ENCODE results near the gene ROBO4. TPM values are rescaled to one million over a fixed set of nuclear protein-coding genes. Genes with fewer than 3 reads are reported as not detected.

The ROBO4 gene
- total and polyA plus RNA-seq, 2 of the 13 experiments (the other 11 are each of a cell fraction or from before 2014, with no cell fraction given) = 0.07 to 1.1 TPM

- no peak for TF ChIP-seq DR1 (CRISPR knock-in tag; IDR thresholded peaks at IDR 0.05)
- TF ChIP-seq KDM3A (CRISPR knock-in tag; IDR thresholded peaks at IDR 0.05; ENCODE audit: low read depth) = no peak
- no peak for TF ChIP-seq TARDBP (CRISPR knock-in tag; IDR thresholded peaks at IDR 0.05)
- TF ChIP-seq ZMAT3 (CRISPR knock-in tag; conservative IDR thresholded peaks at IDR 0.05) = 0 out of 2 replicates have a peak, but pooled peaks have one; percentile 41
- peak; percentile 59; the same call in 1 of the 2 replicates for TF ChIP-seq SP4 (CRISPR knock-in tag; IDR thresholded peaks at IDR 0.05)
- TF ChIP-seq ZSCAN25 (CRISPR knock-in tag; IDR thresholded peaks at IDR 0.05) = no peak
- TF ChIP-seq ZMYM3 (CRISPR knock-in tag; IDR thresholded peaks at IDR 0.05) = 0 out of 2 replicates have a peak, but pooled peaks have one; percentile 21
- TF ChIP-seq, protein P1, sequence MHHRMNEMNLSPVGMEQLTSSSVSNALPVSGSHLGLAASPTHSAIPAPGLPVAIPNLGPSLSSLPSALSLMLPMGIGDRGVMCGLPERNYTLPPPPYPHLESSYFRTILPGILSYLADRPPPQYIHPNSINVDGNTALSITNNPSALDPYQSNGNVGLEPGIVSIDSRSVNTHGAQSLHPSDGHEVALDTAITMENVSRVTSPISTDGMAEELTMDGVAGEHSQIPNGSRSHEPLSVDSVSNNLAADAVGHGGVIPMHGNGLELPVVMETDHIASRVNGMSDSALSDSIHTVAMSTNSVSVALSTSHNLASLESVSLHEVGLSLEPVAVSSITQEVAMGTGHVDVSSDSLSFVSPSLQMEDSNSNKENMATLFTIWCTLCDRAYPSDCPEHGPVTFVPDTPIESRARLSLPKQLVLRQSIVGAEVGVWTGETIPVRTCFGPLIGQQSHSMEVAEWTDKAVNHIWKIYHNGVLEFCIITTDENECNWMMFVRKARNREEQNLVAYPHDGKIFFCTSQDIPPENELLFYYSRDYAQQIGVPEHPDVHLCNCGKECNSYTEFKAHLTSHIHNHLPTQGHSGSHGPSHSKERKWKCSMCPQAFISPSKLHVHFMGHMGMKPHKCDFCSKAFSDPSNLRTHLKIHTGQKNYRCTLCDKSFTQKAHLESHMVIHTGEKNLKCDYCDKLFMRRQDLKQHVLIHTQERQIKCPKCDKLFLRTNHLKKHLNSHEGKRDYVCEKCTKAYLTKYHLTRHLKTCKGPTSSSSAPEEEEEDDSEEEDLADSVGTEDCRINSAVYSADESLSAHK (CRISPR knock-in tag; IDR thresholded peaks at IDR 0.05; ENCODE audit: borderline replicate concordance) = no peak
- TF ChIP-seq ZKSCAN5 (CRISPR knock-in tag; IDR thresholded peaks at IDR 0.05) = no peak
- no peak for TF ChIP-seq ZNF143 (CRISPR knock-in tag; IDR thresholded peaks at IDR 0.05)
- TF ChIP-seq KLF13 (CRISPR knock-in tag; IDR thresholded peaks at IDR 0.05) = no peak
- no peak for TF ChIP-seq BHLHE40 (IDR thresholded peaks at IDR 0.05; ENCODE audit: low read length)
- TF ChIP-seq GLI4 (CRISPR knock-in tag; IDR thresholded peaks at IDR 0.05; ENCODE audit: borderline replicate concordance) = no peak
- TF ChIP-seq AKAP8 (CRISPR knock-in tag; IDR thresholded peaks at IDR 0.05) = no peak
- TF ChIP-seq ZNF367 (CRISPR knock-in tag; IDR thresholded peaks at IDR 0.05; ENCODE audit: borderline replicate concordance) = no peak
- no peak for TF ChIP-seq ZNF563 (CRISPR knock-in tag; IDR thresholded peaks at IDR 0.05)
- TF ChIP-seq CENPX (CRISPR knock-in tag; IDR thresholded peaks at IDR 0.05) = no peak
- no peak for TF ChIP-seq ZNF12 (CRISPR knock-in tag; IDR thresholded peaks at IDR 0.05)
- TF ChIP-seq CC2D1A (CRISPR knock-in tag; IDR thresholded peaks at IDR 0.05) = no peak
- no peak for TF ChIP-seq ZZZ3 (CRISPR knock-in tag; IDR thresholded peaks at IDR 0.05; ENCODE audit: borderline replicate concordance)
- 0 out of 2 replicates have a peak, but pooled peaks have one; percentile 21 for TF ChIP-seq CBX5 (CRISPR knock-in tag; IDR thresholded peaks at IDR 0.05; ENCODE audit: borderline replicate concordance)
- TF ChIP-seq ZNF687 (CRISPR knock-in tag; IDR thresholded peaks at IDR 0.05) = peak; percentile 26; the same call in 1 of the 2 replicates
- TF ChIP-seq, protein P2, sequence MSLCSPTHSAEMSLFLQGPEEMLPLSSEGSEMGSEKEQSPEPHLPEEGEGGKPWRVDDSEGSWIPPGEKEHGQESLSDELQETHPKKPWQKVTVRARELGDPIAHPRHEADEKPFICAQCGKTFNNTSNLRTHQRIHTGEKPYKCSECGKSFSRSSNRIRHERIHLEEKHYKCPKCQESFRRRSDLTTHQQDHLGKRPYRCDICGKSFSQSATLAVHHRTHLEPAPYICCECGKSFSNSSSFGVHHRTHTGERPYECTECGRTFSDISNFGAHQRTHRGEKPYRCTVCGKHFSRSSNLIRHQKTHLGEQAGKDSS (CRISPR knock-in tag; IDR thresholded peaks at IDR 0.05; ENCODE audit: borderline replicate concordance, low read depth) = peak; percentile 78; the same call in 1 of the 2 replicates
Observed at GRCh38 chr11:124935548-124936514, 38.2 kb upstream of the ROBO4 start, which contains the start of gene HEPACAM (continued).

Data from HepG2 (cell line).